PC-3 (cell line): ENCODE measurements around the gene ADSS1. TPM values are rescaled to one million over a fixed set of nuclear protein-coding genes. Genes with fewer than 3 reads are reported as not detected.

Experiments
- ATAC-seq: fragments of 200-7000 bp; cut with Tn5 transposase; 2 replicates; pipeline ENCODE4 v1.9.1; 2020; ENCODE audit warnings: mild to moderate bottlenecking, moderate library complexity
- BruUV-seq: library from RNA; stranded (reverse); fragments of 400-500 nt; replicated peaks from 2 replicates; lab custom pipeline; 2021; lab: Mats Ljungman, UMichigan
- CTCF ChIA-PET: fragments of 300-600 bp; sonication (Branson Sonifier 250); formaldehyde crosslinking; loops from one replicate; lab custom pipeline; 2022; ENCODE audit warnings: antibody characterized with exemption; lab: Charles Lee
- POLR2A ChIA-PET: fragments of 300-600 bp; sonication (Branson Sonifier 250); formaldehyde crosslinking; loops from one replicate; lab custom pipeline; 2022; ENCODE audit warnings: antibody characterized with exemption; ENCODE audit not compliant: unreplicated experiment; lab: Charles Lee
- DNase-seq: peaks from one replicate; pipeline ENCODE4 v3.0.0-alpha.2; 2015
- H2AFZ ChIP-seq: fragments of 300-600 bp; sonication (generic); 2 replicates; pipeline ENCODE4 v1.6.0; 2016; ENCODE audit warnings: antibody characterized with exemption, low read length
- H3F3A ChIP-seq: fragments of 300-600 bp; sonication (generic); one replicate; pipeline ENCODE4 v1.6.0; 2017; ENCODE audit warnings: antibody characterized with exemption, low read length, control low read depth, mild to moderate bottlenecking; ENCODE audit not compliant: unreplicated experiment
- H3K27ac ChIP-seq: fragments of 300-600 bp; sonication (generic); 2 replicates; pipeline ENCODE4 v1.5.1; 2016; ENCODE audit warnings: mild to moderate bottlenecking, low read length
- H3K27me3 ChIP-seq: fragments of 300-600 bp; sonication (generic); 2 replicates; pipeline ENCODE4 v1.6.1; 2016; ENCODE audit warnings: low read length, mixed read lengths
- H3K36me3 ChIP-seq: fragments of 300-600 bp; sonication (generic); 2 replicates; pipeline ENCODE4 v1.6.1; 2016; ENCODE audit warnings: low read depth, mixed run types, low read length, mixed read lengths
- H3K4me1 ChIP-seq: fragments of 300-600 bp; sonication (generic); 2 replicates; pipeline ENCODE4 v1.5.1; 2016; ENCODE audit warnings: low read length; ENCODE audit not compliant: insufficient read depth
- H3K4me2 ChIP-seq: fragments of 300-600 bp; sonication (generic); 2 replicates; pipeline ENCODE4 v1.6.0; 2016; ENCODE audit warnings: low read length
- H3K4me3 ChIP-seq: fragments of 300-600 bp; sonication (generic); 2 replicates; pipeline ENCODE4 v1.5.1; 2016; ENCODE audit warnings: mild to moderate bottlenecking, low read length, mixed read lengths
- H3K79me2 ChIP-seq: fragments of 300-600 bp; sonication (generic); 2 replicates; pipeline ENCODE4 v1.6.1; 2017; ENCODE audit warnings: low read length, mixed read lengths
- H3K9ac ChIP-seq: fragments of 300-600 bp; sonication (generic); 2 replicates; pipeline ENCODE4 v1.6.0; 2016; ENCODE audit warnings: mild to moderate bottlenecking, low read length
- H3K9me2 ChIP-seq: fragments of 300-600 bp; sonication (generic); replicated peaks from 2 replicates; pipeline ENCODE4 v1.6.1; 2016; ENCODE audit warnings: mixed run types, low read length, mixed read lengths
- H3K9me3 ChIP-seq: fragments of 300-600 bp; sonication (generic); 2 replicates; pipeline ENCODE4 v1.6.1; 2016; ENCODE audit warnings: low read length, mixed read lengths
- H4K20me1 ChIP-seq: fragments of 300-600 bp; sonication (generic); 2 replicates; pipeline ENCODE4 v1.6.1; 2016; ENCODE audit warnings: low read length, mixed read lengths
- EZH2 ChIP-seq: fragments of 300-600 bp; sonication (generic); IDR thresholded peaks from one replicate; pipeline ENCODE4 v1.6.1; 2017; ENCODE audit warnings: antibody characterized with exemption, mild to moderate bottlenecking, low read length; ENCODE audit not compliant: unreplicated experiment
- EZH2phosphoT487 ChIP-seq: fragments of 300-600 bp; sonication (generic); IDR thresholded peaks from 2 replicates; pipeline ENCODE4 v1.6.1; 2018; ENCODE audit warnings: mild to moderate bottlenecking, antibody characterized with exemption, low read length, borderline replicate concordance
- intact Hi-C: fragments of 100-400 bp; cut with micrococcal nuclease; formaldehyde crosslinking; loops from 2 replicates; pipeline ENCODE4 v1.9.0; 2023
- total RNA-seq: library from RNA; depleted of rRNA; stranded (reverse); fragments of >200 nt; gene quantifications from 2 replicates; pipeline ENCODE4 v1.2.3, GENCODE V29; 2014
- TF ChIP-seq, protein P1 (sequence below): fragments of 300-600 bp; sonication (generic); conservative IDR thresholded peaks from 2 replicates; pipeline ENCODE4 v1.5.1; 2017; ENCODE audit warnings: antibody characterized with exemption, low read depth, mild to moderate bottlenecking, low read length

Gene ADSS1
- total RNA-seq, 1 experiment from 2014 or later = 7.9 TPM

DNA sequence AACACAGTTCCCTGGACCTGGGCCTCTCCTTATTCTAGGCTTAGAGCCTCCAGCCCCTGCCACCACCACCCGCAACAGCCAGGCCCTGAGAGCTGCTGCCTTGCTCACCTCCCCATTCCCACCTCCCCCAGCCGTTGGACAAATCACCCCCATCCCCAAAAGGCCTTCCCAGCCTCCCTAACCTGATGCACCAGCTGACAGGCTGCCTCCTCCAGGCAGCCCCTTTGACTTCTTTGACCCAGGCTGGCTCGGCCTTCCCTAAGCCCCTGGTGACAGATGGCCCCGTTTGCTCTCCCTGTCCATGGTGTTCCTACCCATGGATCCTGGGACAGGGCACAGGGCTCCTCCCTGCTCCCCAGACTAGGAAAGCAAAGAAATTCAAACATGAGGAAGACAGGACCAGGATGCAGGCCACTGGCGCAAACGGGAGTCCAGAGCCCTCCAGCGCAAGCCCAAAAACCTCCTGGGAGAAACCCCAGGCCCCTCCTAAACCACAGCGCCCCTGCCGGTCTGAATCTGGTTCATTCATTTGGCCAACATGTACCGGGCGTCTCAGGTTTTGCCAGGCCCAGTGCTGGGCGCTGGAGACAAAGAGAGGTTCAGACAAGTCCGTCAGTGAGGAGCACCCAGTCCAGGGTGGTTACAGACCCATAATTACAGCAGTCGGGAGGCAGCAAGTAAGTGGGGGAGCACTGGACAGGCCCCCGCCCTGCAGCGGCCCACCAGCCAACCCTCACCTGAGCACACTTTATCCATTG, 69.1 kb downstream of the ADSS1 start:
- Histone ChIP-seq H3K79me2 (peaks cover 64% of the 10 kb centered on the region), H3K9me3 (no peaks in the 10 kb centered on the region), H3K4me1 (peaks cover 17% of the 10 kb centered on the region), H3F3A (no peaks in the 10 kb centered on the region), H2AFZ (no peak overlapping the region), H4K20me1 (peaks cover 27% of the 10 kb centered on the region), H3K4me2 (peak overlapping the region; percentile 95), H3K36me3 (peaks cover 4% of the 10 kb centered on the region; the same call in 1 of the 2 replicates), H3K27me3 (no peaks in the 10 kb centered on the region), H3K27ac (no peak overlapping the region), H3K4me3 (peak overlapping the region; percentile 77; the same call in 1 of the 2 replicates), H3K9me2 (no peaks in the 10 kb centered on the region), H3K9ac (no peak overlapping the region)
- DNase-seq = no peak
- intact Hi-C loops = no loop called here
- no TSS peak for BruUV-seq
- CTCF ChIA-PET = no interaction called here
- TF ChIP-seq EZH2 = no peak
- TF ChIP-seq, protein P1, sequence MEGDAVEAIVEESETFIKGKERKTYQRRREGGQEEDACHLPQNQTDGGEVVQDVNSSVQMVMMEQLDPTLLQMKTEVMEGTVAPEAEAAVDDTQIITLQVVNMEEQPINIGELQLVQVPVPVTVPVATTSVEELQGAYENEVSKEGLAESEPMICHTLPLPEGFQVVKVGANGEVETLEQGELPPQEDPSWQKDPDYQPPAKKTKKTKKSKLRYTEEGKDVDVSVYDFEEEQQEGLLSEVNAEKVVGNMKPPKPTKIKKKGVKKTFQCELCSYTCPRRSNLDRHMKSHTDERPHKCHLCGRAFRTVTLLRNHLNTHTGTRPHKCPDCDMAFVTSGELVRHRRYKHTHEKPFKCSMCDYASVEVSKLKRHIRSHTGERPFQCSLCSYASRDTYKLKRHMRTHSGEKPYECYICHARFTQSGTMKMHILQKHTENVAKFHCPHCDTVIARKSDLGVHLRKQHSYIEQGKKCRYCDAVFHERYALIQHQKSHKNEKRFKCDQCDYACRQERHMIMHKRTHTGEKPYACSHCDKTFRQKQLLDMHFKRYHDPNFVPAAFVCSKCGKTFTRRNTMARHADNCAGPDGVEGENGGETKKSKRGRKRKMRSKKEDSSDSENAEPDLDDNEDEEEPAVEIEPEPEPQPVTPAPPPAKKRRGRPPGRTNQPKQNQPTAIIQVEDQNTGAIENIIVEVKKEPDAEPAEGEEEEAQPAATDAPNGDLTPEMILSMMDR = peak; percentile 46; the same call in 1 of the 2 replicates
- no peak for TF ChIP-seq EZH2phosphoT487
- POLR2A ChIA-PET = no interaction called here
- ATAC-seq = no peak

DNA sequence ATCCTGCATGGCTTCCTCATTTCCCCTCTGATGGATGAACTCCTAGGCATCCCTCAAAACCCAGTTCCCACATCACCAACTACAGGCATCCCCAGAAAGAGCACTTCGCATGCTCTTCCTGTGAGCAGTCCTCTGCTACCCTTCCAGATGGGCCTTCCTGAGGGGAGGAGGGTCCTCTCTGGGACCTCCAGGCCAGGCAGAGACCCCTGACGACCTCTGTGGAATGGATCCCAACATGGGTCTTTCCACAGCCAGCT, 69.6 kb downstream of the ADSS1 start:
- Histone ChIP-seq H3K4me1 (peaks cover 17% of the 10 kb centered on the region), H4K20me1 (peaks cover 27% of the 10 kb centered on the region), H3K9ac (no peak overlapping the region), H3K27ac (no peak overlapping the region), H3K4me3 (peak overlapping the region; percentile 77; the same call in 1 of the 2 replicates), H3K9me2 (no peaks in the 10 kb centered on the region), H3K36me3 (peaks cover 4% of the 10 kb centered on the region; the same call in 1 of the 2 replicates), H3K4me2 (peak overlapping the region; percentile 95), H2AFZ (no peak overlapping the region), H3K27me3 (no peaks in the 10 kb centered on the region), H3F3A (no peaks in the 10 kb centered on the region), H3K9me3 (no peaks in the 10 kb centered on the region), H3K79me2 (peaks cover 58% of the 10 kb centered on the region)
- BruUV-seq = no TSS peak
- TF ChIP-seq, protein P1 = no peak
- no peak for TF ChIP-seq EZH2
- no peak for TF ChIP-seq EZH2phosphoT487
- intact Hi-C loops = no loop called here
- no peak for ATAC-seq
- POLR2A ChIA-PET = no interaction called here
- DNase-seq = no peak
- CTCF ChIA-PET = no interaction called here

DNA sequence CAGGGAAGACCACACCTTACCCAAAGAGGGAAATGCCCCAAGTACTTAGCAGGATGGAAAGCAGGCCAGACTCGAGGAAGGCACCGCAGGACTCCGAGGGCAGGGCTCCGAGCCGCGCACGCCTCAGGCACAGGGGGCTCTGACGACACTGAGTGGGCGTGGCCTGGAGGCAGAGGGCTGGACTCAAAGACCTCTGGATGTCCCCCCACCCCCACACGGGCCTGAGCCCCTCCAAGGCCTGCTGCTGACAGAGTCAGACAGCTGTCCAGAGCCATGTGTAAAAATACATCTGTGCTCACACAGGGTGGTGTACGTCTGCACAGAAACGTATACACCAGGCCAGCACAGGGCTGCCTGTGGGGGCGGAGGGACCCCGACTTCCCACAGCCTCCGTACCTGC, 70.1 kb downstream of the ADSS1 start:
- H3K27ac ChIP-seq = no peak overlapping the region
- peak overlapping the region; percentile 77 for H3K4me3 ChIP-seq
- H3K9me2 ChIP-seq = no peaks in the 10 kb centered on the region
- no peak for TF ChIP-seq EZH2phosphoT487
- TF ChIP-seq, protein P1 = no peak
- TF ChIP-seq EZH2 = no peak
- DNase-seq (peak; percentile 39), ATAC-seq (peak; percentile 9)
- no peaks in the 10 kb centered on the region for H3K27me3 ChIP-seq
- peak overlapping the region; percentile 78 for H3K9ac ChIP-seq
- peaks cover 27% of the 10 kb centered on the region for H4K20me1 ChIP-seq
- POLR2A ChIA-PET = no interaction called here
- H2AFZ ChIP-seq = no peak overlapping the region
- TSS peak; percentile 56 for BruUV-seq
- CTCF ChIA-PET = interaction anchor here (0.6 kb wide), 1 partner anchor 40 kb away, joined by 3 read pairs; no protein-coding TSS in a partner anchor
- H3K4me2 ChIP-seq = peak overlapping the region; percentile 95
- no peaks in the 10 kb centered on the region for H3F3A ChIP-seq
- intact Hi-C loops = no loop called here
- peaks cover 4% of the 10 kb centered on the region; the same call in 1 of the 2 replicates for H3K36me3 ChIP-seq
- peaks cover 17% of the 10 kb centered on the region for H3K4me1 ChIP-seq
- H3K79me2 ChIP-seq = peaks cover 56% of the 10 kb centered on the region
- H3K9me3 ChIP-seq = no peaks in the 10 kb centered on the region
